ENCODE data around the gene HDAC4. TPM values are rescaled to one million over a fixed set of nuclear protein-coding genes. Genes with fewer than 3 reads are reported as not detected.

HDAC4 gene
- total RNA-seq, 6 donors from 2014 or later: 16.1 to 108 (median 45.0) TPM

- Histone ChIP-seq H3K4me1 (peaks cover 0 to 6% (median 0%) of the 10 kb centered on the region in 4 donors), H3K27ac (no peak overlapping the region), H3K9me3 (no peaks in the 10 kb centered on the region), H3K27me3 (no peaks in the 10 kb centered on the region), H3K36me3 (peaks cover 0 to 6% (median 0%) of the 10 kb centered on the region in 4 donors), H3K4me3 (no peak overlapping the region)
- ATAC-seq (ENCODE audit: low FRiP score in 2 of 2) (no peak), DNase-seq (no peak)
- TF ChIP-seq POLR2AphosphoS5 (IDR thresholded peaks at IDR 0.05) (no peak), EP300 (IDR thresholded peaks at IDR 0.05) (no peak), POLR2A (IDR thresholded peaks at IDR 0.05) (no peak)
- TF ChIP-seq, protein P1, sequence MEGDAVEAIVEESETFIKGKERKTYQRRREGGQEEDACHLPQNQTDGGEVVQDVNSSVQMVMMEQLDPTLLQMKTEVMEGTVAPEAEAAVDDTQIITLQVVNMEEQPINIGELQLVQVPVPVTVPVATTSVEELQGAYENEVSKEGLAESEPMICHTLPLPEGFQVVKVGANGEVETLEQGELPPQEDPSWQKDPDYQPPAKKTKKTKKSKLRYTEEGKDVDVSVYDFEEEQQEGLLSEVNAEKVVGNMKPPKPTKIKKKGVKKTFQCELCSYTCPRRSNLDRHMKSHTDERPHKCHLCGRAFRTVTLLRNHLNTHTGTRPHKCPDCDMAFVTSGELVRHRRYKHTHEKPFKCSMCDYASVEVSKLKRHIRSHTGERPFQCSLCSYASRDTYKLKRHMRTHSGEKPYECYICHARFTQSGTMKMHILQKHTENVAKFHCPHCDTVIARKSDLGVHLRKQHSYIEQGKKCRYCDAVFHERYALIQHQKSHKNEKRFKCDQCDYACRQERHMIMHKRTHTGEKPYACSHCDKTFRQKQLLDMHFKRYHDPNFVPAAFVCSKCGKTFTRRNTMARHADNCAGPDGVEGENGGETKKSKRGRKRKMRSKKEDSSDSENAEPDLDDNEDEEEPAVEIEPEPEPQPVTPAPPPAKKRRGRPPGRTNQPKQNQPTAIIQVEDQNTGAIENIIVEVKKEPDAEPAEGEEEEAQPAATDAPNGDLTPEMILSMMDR (IDR thresholded peaks at IDR 0.05): no peak
- WGBS, 2 donors: 91 to 95% methylated on average over 16 to 31 of the region's 32 CpGs
These were observed 34.9 kb downstream of the HDAC4 start for GRCh38 chr2:239365782-239366435.

DNA sequence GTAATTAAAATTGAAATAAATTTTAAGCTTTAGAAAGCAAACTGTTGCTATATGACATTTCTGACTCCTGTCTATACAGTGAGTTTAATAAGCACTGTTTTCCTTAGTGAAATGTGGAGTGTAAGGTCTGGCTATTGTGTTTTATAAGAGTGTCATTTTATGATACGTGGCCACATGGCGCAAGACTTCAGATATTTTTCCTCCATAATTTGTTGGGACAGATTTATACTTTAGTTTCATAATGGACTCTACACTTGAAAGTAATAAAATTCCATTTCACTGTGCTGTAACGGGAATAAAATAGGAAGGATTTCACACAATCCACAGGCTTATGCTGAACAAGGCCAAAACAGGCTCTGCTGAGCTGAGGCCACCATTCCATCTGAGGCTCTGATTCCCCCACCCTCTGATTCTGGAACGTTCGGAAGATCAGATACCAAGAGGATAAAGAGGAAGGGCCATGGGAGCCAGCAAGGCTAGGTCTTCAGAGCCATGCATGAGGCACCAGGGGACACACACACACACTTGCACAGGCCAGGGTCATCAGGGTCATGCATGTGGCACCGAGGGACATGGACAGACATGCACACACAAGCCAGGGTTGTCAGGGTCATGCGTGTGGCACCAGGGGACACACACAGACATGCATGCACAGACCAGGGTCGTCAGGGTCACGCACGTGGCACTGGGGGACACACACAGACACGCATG, 35.6 kb downstream of the HDAC4 start:
- DNase-seq (no peak), ATAC-seq (ENCODE audit: low FRiP score in 2 of 2) (no peak)
- TF ChIP-seq EP300 (IDR thresholded peaks at IDR 0.05) (no peak), POLR2AphosphoS5 (IDR thresholded peaks at IDR 0.05) (no peak), POLR2A (IDR thresholded peaks at IDR 0.05) (no peak)
- TF ChIP-seq, protein P1 (IDR thresholded peaks at IDR 0.05): no peak
- Histone ChIP-seq H3K27me3 (no peaks in the 10 kb centered on the region), H3K9me3 (no peaks in the 10 kb centered on the region), H3K4me3 (no peak overlapping the region), H3K36me3 (peaks cover 0 to 6% (median 0%) of the 10 kb centered on the region in 4 donors), H3K27ac (no peak overlapping the region), H3K4me1 (peaks cover 0 to 4% (median 0%) of the 10 kb centered on the region in 4 donors)
- 84 to 86% methylated on average over 9 to 11 of the region's 11 CpGs for WGBS, 2 donors

DNA sequence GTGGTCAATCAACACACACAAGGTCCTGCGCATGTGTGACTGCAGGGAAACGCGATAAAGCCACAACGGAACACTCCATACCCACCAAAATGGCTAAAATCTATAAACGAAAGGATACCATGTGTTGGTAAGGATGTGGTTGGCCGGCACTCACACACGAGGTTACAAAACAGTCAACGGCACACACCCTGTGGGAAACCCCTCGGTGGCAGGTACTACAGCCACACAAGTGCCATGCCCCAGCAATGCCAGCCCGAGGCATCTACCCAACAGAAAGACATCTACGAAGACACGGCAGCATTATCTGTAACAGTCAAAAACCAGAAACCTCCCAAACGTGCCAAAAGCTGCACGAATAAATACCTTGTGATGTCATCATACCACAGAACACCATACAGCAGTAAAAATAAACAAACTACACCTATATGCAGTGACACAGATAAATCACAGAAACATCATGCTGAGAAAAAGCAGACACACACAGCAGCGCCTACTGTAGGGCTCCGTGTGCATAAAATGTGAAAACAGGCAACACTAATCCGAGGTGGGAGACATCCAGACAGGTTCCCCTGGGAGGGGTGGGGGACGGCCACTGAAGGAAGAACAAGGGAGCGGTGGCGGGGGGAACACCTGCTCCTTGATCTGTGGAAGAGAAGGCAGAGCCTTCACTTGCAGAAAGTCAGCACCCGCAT, 36.7 kb downstream of the HDAC4 start:
- 88 to 91% methylated on average over 21 of the region's 21 CpGs for WGBS, 2 donors
- TF ChIP-seq POLR2AphosphoS5 (IDR thresholded peaks at IDR 0.05) (no peak), EP300 (IDR thresholded peaks at IDR 0.05) (no peak), POLR2A (IDR thresholded peaks at IDR 0.05) (no peak)
- TF ChIP-seq, protein P1 (IDR thresholded peaks at IDR 0.05): no peak

GRCh38 chr2:239362507-239362906, 38.3 kb downstream of the HDAC4 start:
- H3K4me1 ChIP-seq: no peaks in the 10 kb centered on the region
- no peaks in the 10 kb centered on the region for H3K36me3 ChIP-seq
- H3K27me3 ChIP-seq: no peaks in the 10 kb centered on the region
- 85 to 94% methylated on average over 4 of the region's 4 CpGs for WGBS, 2 donors
- DNase-seq (no peak), ATAC-seq (ENCODE audit: low FRiP score in 2 of 2) (no peak)
- no peak overlapping the region for H3K27ac ChIP-seq
- TF ChIP-seq, protein P1 (IDR thresholded peaks at IDR 0.05): no peak
- TF ChIP-seq POLR2A (IDR thresholded peaks at IDR 0.05): no peak
- TF ChIP-seq EP300 (IDR thresholded peaks at IDR 0.05): no peak
- no peak for TF ChIP-seq POLR2AphosphoS5 (IDR thresholded peaks at IDR 0.05)
- H3K9me3 ChIP-seq: no peaks in the 10 kb centered on the region
- H3K4me3 ChIP-seq: no peak overlapping the region

More for the DNA sequence above, 36.7 kb downstream of the HDAC4 start:
- ATAC-seq (ENCODE audit: low FRiP score in 2 of 2): no peak
- H3K4me1 ChIP-seq: no peaks in the 10 kb centered on the region
- DNase-seq: no peak
- peaks cover 0 to 6% (median 0%) of the 10 kb centered on the region in 4 donors for H3K36me3 ChIP-seq
- H3K4me3 ChIP-seq: no peak overlapping the region
- no peak overlapping the region for H3K27ac ChIP-seq
- H3K27me3 ChIP-seq: no peaks in the 10 kb centered on the region
- H3K9me3 ChIP-seq: no peaks in the 10 kb centered on the region
